Caco-2 (cell line): ENCODE results near the gene PAAF1. TPM values are rescaled to one million over a fixed set of nuclear protein-coding genes. Genes with fewer than 3 reads are reported as not detected.

Experiments used
- BruUV-seq: library from RNA; stranded (reverse); fragments of 400-500 nt; replicated peaks from 2 replicates; lab custom pipeline; 2021; lab: Mats Ljungman, UMichigan
- CTCF ChIA-PET: fragments of 300-600 bp; sonication (Branson Sonifier 250); formaldehyde crosslinking; loops from one replicate; lab custom pipeline; 2022; ENCODE audit warnings: antibody characterized with exemption; lab: Charles Lee
- POLR2A ChIA-PET: fragments of 300-600 bp; sonication (Branson Sonifier 250); formaldehyde crosslinking; loops from one replicate; lab custom pipeline; 2022; ENCODE audit warnings: antibody characterized with exemption; lab: Charles Lee
- DNase-seq, 2 experiments: peaks; one replicate each; pipeline versions ENCODE4 v3.0.0 to v3.0.0-alpha.2; 2020 to 2022
- H3K27me3 ChIP-seq: replicated peaks from 2 replicates; pipeline ENCODE4 v1.6.0; 2011; ENCODE audit warnings: low read length; ENCODE audit not compliant: control insufficient read depth, insufficient read depth
- H3K36me3 ChIP-seq: 2 replicates; pipeline ENCODE4 v1.5.1; 2011; ENCODE audit warnings: low read length; ENCODE audit not compliant: control insufficient read depth, insufficient read depth
- H3K4me1 ChIP-seq: fragments of 250-450 bp; sonication (Bioruptor Pico); 2 replicates; pipeline ENCODE4 v1.5.1; 2020; ENCODE audit warnings: mild to moderate bottlenecking
- H3K4me3 ChIP-seq: 2 replicates; pipeline ENCODE4 v1.5.1; 2011; ENCODE audit warnings: low read depth, mild to moderate bottlenecking, control low read depth, low read length
- H3K9me3 ChIP-seq: fragments of 250-450 bp; sonication (Bioruptor Pico); 2 replicates; pipeline ENCODE4 v1.5.1; 2020; ENCODE audit warnings: mild to moderate bottlenecking, moderate library complexity
- H3K27ac Mint-ChIP-seq: one replicate; pipeline ENCODE4 v1.8.0; 2022; ENCODE audit warnings: mixed read lengths; ENCODE audit not compliant: unreplicated experiment
- H3K27me3 Mint-ChIP-seq: one replicate; pipeline ENCODE4 v1.8.0; 2022; ENCODE audit warnings: mixed read lengths; ENCODE audit not compliant: insufficient read depth, unreplicated experiment
- H3K36me3 Mint-ChIP-seq: one replicate; pipeline ENCODE4 v1.8.0; 2022; ENCODE audit warnings: mild to moderate bottlenecking, mixed read lengths; ENCODE audit not compliant: insufficient read depth, unreplicated experiment
- H3K4me1 Mint-ChIP-seq: one replicate; pipeline ENCODE4 v1.8.0; 2022; ENCODE audit warnings: low read depth, mixed read lengths; ENCODE audit not compliant: unreplicated experiment
- H3K4me3 Mint-ChIP-seq: one replicate; pipeline ENCODE4 v1.8.0; 2022; ENCODE audit warnings: mild to moderate bottlenecking, moderate library complexity, mixed read lengths; ENCODE audit not compliant: unreplicated experiment
- H3K9me3 Mint-ChIP-seq: one replicate; pipeline ENCODE4 v1.8.0; 2022; ENCODE audit warnings: mixed read lengths; ENCODE audit not compliant: unreplicated experiment
- intact Hi-C: fragments of 100-400 bp; cut with micrococcal nuclease; formaldehyde crosslinking; loops from one replicate; pipeline ENCODE4 v1.10.0; 2022; ENCODE audit not compliant: unreplicated experiment
- total RNA-seq: library from RNA; stranded (reverse); gene quantifications from 2 replicates; pipeline ENCODE4 v1.2.3, GENCODE V29; 2022
- TF ChIP-seq, protein P1 (sequence below), 2 experiments: fragments of 200-600 bp in 1 of 2; IDR thresholded peaks; 1 replicate in 1 of 2; 2 replicates in 1 of 2; pipeline versions ENCODE4 v1.5.1 to v1.8.0; 2011 to 2022; ENCODE audit warnings: antibody characterized with exemption in 1 of 2, control low read depth in 1 of 2, inconsistent platforms in 1 of 2, low read depth in 1 of 2, low read length in 1 of 2, mild to moderate bottlenecking in 1 of 2, moderate library complexity in 1 of 2; ENCODE audit not compliant: insufficient read depth in 1 of 2, severe bottlenecking in 1 of 2, unreplicated experiment in 1 of 2

PAAF1 gene
- total RNA-seq, 1 experiment from 2014 or later, result 51.6 TPM

DNA sequence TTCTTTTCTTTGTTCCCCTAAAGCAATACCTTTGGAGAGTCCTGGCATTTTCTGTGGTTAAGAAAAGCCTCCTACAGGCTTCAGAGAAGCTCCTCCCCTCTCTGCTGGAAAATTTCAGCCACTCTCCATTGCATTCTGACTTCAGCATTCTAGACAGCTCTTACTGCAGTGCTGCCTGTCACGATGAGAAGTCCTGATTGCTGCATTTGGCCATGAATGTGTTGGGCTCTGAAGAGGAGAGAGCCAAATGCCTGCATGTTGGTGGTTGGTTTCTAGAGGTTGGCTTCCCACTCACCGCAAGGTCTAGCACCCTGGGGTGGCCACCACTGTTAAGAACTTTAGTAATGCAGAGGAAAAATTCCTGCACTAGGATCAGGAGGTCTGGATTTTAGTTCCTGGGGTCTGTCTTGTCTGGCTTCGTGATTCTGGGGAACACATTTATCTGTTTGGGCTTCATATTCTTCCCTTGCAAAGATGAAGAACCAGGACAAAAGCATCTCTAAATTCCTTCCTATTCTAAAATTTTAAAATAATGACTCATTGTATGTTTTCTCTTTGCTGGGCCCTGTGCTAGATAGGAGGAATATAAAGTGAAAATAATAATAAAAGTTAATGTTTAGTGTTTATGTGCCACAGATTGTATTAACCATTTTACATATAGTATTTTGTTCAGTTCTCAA is 38.2 kb upstream of the PAAF1 start:
- TF ChIP-seq, protein P1, sequence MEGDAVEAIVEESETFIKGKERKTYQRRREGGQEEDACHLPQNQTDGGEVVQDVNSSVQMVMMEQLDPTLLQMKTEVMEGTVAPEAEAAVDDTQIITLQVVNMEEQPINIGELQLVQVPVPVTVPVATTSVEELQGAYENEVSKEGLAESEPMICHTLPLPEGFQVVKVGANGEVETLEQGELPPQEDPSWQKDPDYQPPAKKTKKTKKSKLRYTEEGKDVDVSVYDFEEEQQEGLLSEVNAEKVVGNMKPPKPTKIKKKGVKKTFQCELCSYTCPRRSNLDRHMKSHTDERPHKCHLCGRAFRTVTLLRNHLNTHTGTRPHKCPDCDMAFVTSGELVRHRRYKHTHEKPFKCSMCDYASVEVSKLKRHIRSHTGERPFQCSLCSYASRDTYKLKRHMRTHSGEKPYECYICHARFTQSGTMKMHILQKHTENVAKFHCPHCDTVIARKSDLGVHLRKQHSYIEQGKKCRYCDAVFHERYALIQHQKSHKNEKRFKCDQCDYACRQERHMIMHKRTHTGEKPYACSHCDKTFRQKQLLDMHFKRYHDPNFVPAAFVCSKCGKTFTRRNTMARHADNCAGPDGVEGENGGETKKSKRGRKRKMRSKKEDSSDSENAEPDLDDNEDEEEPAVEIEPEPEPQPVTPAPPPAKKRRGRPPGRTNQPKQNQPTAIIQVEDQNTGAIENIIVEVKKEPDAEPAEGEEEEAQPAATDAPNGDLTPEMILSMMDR (IDR thresholded peaks at IDR 0.05; ENCODE audit: insufficient read depth in 1 of 2, low read depth in 1 of 2, low read length in 1 of 2, severe bottlenecking in 1 of 2, unreplicated experiment in 1 of 2), result no peak
- H3K9me3 Mint-ChIP-seq, result no peaks in the 10 kb centered on the region
- no peaks in the 10 kb centered on the region for H3K27me3 ChIP-seq
- H3K9me3 ChIP-seq, result no peaks in the 10 kb centered on the region
- H3K4me1 Mint-ChIP-seq, result peaks cover 7% of the 10 kb centered on the region
- no peaks in the 10 kb centered on the region; the same call in none of the 2 replicates for H3K36me3 ChIP-seq
- BruUV-seq, result no TSS peak
- H3K27me3 Mint-ChIP-seq, result no peaks in the 10 kb centered on the region
- no peak overlapping the region for H3K4me3 ChIP-seq
- POLR2A ChIA-PET, result no interaction called here
- H3K4me1 ChIP-seq, result no peaks in the 10 kb centered on the region
- intact Hi-C loops, result no loop called here
- no peak for DNase-seq
- H3K27ac Mint-ChIP-seq, result no peak overlapping the region
- peaks cover 40% of the 10 kb centered on the region for H3K36me3 Mint-ChIP-seq
- no peak overlapping the region for H3K4me3 Mint-ChIP-seq
- CTCF ChIA-PET, result interaction anchor here (0.5 kb wide), 1 partner anchor 74 kb away, joined by 4 read pairs; no protein-coding TSS in a partner anchor

GRCh38 chr11:73839123-73839457 is 37.7 kb upstream of the PAAF1 start:
- Histone ChIP-seq H3K27me3 (no peaks in the 10 kb centered on the region), H3K4me3 (no peak overlapping the region), H3K4me1 (no peaks in the 10 kb centered on the region), H3K36me3 (no peaks in the 10 kb centered on the region; the same call in 1 of the 2 replicates), H3K9me3 (no peaks in the 10 kb centered on the region)
- H3K9me3 Mint-ChIP-seq, result no peaks in the 10 kb centered on the region
- no peaks in the 10 kb centered on the region for H3K27me3 Mint-ChIP-seq
- POLR2A ChIA-PET, result no interaction called here
- H3K36me3 Mint-ChIP-seq, result peaks cover 45% of the 10 kb centered on the region
- CTCF ChIA-PET, result no interaction called here
- H3K4me3 Mint-ChIP-seq, result no peak overlapping the region
- no TSS peak for BruUV-seq
- H3K4me1 Mint-ChIP-seq, result peaks cover 7% of the 10 kb centered on the region
- intact Hi-C loops, result no loop called here
- DNase-seq, result no peak
- no peak overlapping the region for H3K27ac Mint-ChIP-seq
- TF ChIP-seq, protein P1 (IDR thresholded peaks at IDR 0.05; ENCODE audit: insufficient read depth in 1 of 2, low read depth in 1 of 2, low read length in 1 of 2, severe bottlenecking in 1 of 2, unreplicated experiment in 1 of 2), result no peak

- no peaks in the 10 kb centered on the region for H3K9me3 Mint-ChIP-seq
- no peak overlapping the region for H3K27ac Mint-ChIP-seq
- Histone ChIP-seq H3K36me3 (no peaks in the 10 kb centered on the region; the same call in 1 of the 2 replicates), H3K27me3 (no peaks in the 10 kb centered on the region), H3K9me3 (no peaks in the 10 kb centered on the region), H3K4me3 (no peak overlapping the region), H3K4me1 (no peaks in the 10 kb centered on the region)
- TF ChIP-seq, protein P1 (IDR thresholded peaks at IDR 0.05; ENCODE audit: insufficient read depth in 1 of 2, low read depth in 1 of 2, low read length in 1 of 2, severe bottlenecking in 1 of 2, unreplicated experiment in 1 of 2), result no peak
- H3K36me3 Mint-ChIP-seq, result peaks cover 39% of the 10 kb centered on the region
- H3K27me3 Mint-ChIP-seq, result no peaks in the 10 kb centered on the region
- no peak for DNase-seq
- H3K4me3 Mint-ChIP-seq, result no peak overlapping the region
- ChIA-PET POLR2A (no interaction called here), CTCF (no interaction called here)
- H3K4me1 Mint-ChIP-seq, result no peaks in the 10 kb centered on the region
- intact Hi-C loops, result no loop called here
- no TSS peak for BruUV-seq
These were observed 25.6 kb upstream of the PAAF1 start for GRCh38 chr11:73851046-73851764.
